Tibial nerve (tissue), 3 donors: ENCODE data around the gene PPIH.

Source experiments
- POLR2A ChIP-seq, 2 donors: fragments of 450-650 bp; IDR thresholded peaks; one replicate each; pipeline ENCODE4 v1.6.1; 2017; ENCODE audit warnings: antibody characterized with exemption in 2 of 2, mild to moderate bottlenecking in 2 of 2, moderate library complexity in 2 of 2
- TF ChIP-seq, protein P1 (sequence below), 5 experiments: fragments of 200-600 bp in 3 of 5; fragments of 450-650 bp in 2 of 5; sonication (generic) in 3 of 5; IDR thresholded peaks; one replicate each; pipeline ENCODE4 v1.5.1; 2016 to 2019; ENCODE audit warnings: antibody characterized with exemption in 5 of 5, mild to moderate bottlenecking in 3 of 5, moderate library complexity in 2 of 5

DNA sequence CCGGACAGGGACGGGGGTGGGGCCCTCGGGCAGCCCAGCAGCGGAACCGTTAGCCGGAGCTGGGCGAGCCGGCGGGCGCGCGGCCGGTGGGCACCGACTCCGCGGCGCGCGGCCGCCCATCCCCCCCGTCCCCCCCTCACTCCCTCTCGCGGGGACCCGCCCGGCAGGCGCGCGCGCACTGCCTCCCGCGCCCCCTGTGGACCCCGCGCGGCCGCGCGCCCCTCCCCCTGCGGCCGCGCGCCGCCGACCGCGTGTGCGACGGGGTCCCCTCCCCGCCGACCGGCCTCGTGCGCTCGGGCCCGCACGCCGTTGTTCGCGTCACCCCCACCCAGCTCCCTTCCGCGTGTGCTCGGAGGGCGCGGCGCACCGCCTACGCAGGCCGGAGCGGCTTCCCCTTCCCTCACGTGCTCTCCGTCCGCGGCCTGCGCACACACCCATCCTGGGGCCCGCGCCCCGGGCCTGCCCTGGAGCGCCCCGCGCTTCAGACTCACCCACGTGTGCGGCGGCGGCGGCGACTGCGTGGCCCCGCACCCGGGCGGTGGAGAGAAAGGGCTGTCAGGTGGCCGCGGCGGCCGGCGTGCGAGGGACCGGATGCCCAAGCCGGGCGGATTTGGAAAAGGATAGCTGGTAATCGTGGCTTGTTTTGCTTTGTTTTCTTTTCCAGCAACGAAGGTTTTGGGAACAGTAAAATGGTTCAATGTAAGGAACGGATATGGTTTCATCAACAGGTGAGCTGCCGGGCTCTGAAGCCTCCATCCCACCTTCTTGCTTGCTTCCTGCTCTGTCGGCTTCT is 24.7 kb downstream of the PPIH start:
- TF ChIP-seq, protein P1, sequence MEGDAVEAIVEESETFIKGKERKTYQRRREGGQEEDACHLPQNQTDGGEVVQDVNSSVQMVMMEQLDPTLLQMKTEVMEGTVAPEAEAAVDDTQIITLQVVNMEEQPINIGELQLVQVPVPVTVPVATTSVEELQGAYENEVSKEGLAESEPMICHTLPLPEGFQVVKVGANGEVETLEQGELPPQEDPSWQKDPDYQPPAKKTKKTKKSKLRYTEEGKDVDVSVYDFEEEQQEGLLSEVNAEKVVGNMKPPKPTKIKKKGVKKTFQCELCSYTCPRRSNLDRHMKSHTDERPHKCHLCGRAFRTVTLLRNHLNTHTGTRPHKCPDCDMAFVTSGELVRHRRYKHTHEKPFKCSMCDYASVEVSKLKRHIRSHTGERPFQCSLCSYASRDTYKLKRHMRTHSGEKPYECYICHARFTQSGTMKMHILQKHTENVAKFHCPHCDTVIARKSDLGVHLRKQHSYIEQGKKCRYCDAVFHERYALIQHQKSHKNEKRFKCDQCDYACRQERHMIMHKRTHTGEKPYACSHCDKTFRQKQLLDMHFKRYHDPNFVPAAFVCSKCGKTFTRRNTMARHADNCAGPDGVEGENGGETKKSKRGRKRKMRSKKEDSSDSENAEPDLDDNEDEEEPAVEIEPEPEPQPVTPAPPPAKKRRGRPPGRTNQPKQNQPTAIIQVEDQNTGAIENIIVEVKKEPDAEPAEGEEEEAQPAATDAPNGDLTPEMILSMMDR (IDR thresholded peaks at IDR 0.05) = peak in 1 of 5 experiments; percentile 21
- peak; percentile 21 to 38 for TF ChIP-seq POLR2A (IDR thresholded peaks at IDR 0.05)
